ENCODE results near the gene HSBP1L1.
A peak's percentile ranks its signal among the peaks of the same experiment; 100 is the strongest.
"Not testable (repeated sequence)": the region's sequence is repeated elsewhere in the genome, so short reads cannot be mapped to it uniquely, and the experiment has no call there.

Gene HSBP1L1

DNA sequence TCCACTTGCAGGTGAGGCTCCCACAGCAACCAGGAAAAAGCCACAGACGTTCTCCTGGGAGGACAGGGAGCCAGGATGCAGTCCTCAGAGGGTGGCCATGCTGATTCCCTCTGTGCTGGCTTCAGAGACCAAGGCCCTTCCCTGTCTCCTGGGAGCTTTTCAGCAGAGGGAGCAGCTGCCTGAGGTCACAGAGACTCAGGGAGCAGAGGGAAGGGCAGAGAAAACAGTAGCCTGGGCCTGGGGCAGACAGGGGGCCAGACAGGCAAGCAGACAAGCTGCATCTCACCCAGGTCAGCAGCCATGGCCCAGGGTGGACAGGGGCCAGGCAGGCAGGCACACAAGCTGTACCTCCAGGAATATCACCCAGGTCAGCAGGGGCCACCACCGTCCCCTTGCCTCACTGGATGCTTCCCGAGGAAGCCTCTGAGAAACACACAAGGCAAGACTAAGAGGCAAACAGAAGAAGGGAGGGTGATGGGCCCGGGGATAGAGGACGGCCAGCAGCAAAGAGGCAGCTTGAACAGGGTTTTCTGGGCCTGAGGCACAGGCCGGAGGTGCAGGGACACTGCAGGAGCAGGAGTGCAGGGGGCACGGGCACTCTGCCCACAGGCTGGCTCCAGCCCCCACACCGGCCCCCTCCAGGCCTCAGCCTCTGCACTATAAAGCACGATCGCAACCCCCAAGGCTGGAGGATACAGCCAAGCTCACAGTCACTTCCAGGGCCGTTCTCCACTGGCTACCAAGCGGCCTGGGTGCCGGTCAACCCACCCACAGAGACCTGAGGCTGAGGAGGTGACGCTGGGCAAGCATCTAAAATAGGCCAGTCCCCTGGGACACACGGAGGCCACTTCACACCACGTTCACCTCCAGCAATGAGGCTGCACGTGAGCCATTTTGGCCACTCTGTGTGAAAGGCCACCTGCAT is 19.1 kb upstream of the HSBP1L1 start:
- no peak for DNase-seq (ENCODE audit: low spot score)

DNA sequence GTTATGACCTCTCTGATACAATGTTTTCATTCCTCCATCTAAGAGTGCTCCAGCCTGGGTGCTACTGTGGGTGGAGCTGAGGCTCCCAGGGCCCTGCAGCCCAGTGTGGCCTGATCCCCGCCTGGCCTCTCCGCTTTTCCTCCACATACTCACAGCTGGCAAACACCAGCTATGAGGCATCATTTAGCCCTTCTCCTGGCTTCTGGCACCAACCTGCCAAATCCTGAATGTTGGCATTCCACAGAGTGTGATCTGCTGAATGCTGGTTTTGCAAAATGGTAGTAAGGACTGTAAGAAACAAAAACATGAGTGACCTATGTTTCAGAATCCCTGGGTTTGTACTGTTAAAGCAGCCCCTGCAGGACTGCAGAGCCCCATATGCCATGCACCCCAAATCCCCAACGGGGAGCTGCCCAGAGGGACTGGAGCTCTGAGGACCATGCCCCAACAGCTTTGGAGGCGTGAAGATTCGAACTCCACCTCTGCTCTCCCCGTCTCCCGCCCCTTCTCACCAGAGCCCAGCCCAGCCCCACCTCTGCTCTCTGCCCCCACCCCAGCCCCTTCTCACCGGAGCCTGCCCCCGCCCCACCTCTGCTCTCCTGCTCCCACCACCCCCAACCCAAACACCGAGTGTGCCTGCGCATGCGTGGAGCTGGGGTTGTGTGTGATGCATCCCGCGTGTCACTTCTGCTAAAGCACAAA is 17.2 kb upstream of the HSBP1L1 start:
- DNase-seq (ENCODE audit: low spot score): peak; percentile 42

DNA sequence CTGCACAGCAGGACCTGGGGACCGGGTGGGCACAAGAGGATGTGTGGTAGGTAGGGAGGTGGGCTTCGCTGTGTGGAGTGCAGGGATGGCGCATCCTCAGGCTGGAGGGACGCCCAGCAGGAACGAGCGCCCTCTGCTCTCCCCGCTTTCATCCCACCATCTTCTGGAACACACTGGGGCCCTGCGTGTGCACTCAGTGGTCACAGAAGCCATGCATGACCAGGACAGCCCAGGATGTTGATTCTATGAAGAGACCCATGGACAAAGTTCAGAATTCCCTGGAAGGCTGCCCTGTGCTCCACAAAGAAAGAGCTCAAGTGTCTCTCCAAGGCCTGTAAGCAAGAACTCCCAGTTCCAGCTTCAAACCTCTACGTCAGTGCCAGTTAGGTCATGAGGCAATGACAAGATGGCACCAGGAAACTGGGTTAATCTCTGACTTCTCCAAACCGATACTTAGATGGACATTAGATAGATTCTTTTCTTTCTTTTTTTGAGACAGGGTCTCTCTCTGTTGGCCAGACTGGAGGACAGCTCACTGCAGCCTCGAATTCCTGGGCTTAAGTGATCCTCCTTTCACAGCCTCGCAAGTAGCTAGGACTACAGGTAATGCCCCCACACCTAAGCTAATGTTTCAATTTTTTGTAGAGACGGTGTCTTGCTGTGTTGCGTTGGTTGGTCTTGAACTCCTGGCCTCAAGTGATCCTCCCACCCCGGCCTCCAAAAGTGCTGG is 16.4 kb upstream of the HSBP1L1 start:
- no peak for DNase-seq (ENCODE audit: low spot score)

DNA sequence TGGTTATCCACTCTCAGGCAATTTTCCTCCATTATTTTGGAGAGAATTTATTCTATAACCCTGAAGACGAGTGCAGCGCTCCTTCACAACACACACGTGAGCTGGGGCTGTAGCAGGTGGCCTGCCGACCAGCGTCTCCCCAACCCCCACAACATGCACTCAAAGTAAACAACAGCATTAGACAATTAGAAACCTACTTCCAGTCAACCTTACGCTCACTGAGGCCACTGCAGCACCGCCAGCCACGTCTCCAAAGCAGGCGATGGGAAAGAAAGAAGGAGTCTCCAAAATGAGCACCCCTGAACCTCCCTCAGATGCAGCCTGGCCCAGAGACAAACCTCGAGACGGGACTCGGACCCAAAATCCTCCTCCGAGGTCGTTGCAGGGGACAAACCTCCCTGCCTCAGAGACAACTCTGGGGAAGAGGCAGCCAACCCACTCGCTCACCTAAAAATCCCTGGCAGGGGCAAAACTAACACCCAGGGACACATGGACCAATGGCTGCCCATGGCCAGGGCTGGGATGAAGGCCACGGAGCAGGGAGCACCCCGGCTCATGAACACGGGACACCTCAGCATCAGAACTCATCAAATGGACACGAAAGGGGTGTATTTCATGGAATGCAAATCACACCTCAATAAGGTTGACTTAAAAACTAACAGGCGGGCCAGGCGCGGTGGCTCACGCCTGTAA is 15.6 kb upstream of the HSBP1L1 start:
- no peak for DNase-seq (ENCODE audit: low spot score)

GRCh38 chr18:79949697-79950487 is 14.6 kb upstream of the HSBP1L1 start:
- DNase-seq (ENCODE audit: low spot score): no peak

DNA sequence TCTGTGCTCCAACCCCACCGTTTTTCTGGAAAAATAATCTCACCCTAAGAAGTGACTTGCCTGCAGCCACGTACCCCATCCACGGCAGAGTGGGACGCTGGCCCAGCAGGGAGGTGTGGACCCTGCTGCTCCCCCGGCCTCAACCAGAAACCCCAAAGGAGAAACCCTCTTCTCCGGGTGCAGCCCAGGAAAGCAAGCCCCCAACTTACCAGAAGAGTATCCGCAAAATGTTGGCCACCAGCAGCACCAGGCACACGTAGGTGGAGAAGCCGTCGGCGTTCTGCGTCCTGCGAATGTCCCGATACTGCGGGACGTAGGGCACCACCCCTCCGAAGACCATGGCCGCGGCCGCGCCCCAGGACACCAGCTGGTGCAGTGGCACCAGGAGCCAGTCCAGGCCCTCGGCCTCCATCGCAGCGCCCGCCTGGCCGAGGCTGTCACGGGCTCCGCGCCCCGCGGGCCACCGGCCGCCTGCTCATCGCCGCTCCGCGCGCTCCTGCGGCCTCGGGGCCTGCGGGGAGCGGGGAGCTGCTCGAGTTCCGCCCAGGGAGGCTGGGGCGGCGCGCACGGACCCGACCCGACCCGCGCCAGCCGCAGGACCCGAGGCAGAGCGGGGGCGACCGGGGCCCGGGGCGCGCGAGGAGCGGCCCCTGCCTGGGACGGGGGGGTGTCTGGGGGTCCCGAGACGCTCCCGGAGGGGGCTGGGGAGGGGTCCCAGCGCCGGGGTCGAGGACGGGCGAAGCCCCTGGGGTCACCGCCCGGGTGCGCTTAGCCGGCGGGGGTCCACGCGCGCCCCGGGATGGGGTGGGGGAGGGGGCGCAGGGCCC is 13.7 kb upstream of the HSBP1L1 start:
- DNase-seq (ENCODE audit: low spot score): peak; percentile 71

- peak; percentile 98 for DNase-seq (ENCODE audit: low spot score)
These were observed 12.6 kb upstream of the HSBP1L1 start, which contains the start of gene SLC66A2 for GRCh38 chr18:79951545-79952455. Gene SLC66A2 (minus strand): TSS chr18:79951653. CDS start chr18:79950926, 727 bp downstream.

DNA sequence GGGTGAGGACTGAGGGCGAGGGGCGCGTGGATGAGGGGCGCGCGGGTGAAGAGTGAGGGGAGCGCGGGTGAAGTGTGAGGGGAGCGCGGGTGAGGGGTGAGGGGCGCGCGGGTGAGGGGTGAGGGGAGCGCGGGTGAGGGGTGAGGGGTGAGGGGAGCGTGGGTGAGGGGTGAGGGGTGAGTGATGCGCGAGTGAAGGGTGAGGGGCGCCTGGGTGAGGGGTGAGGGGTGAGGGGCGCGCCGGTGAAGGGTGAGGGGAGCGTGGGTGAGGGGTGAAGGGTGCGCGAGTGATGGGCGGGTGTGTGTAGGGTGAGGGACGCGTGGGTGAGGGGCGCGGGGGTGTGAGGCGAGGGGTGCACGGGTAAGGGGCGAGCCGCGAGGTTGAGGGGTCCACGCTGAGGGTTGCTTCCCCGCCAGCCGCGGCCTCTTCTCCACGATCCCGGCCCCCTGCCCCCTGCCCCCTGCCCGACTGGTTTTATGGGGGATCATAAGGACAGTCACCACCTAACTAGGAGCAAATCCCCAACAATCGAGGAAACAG is 11.9 kb upstream of the HSBP1L1 start:
- no peak for DNase-seq (ENCODE audit: low spot score)

GRCh38 chr18:79952996-79953559 is 11.4 kb upstream of the HSBP1L1 start:
- DNase-seq (ENCODE audit: low spot score): no peak

- DNase-seq (ENCODE audit: low spot score): no peak
These were observed 10.3 kb upstream of the HSBP1L1 start for GRCh38 chr18:79953971-79954651.

DNA sequence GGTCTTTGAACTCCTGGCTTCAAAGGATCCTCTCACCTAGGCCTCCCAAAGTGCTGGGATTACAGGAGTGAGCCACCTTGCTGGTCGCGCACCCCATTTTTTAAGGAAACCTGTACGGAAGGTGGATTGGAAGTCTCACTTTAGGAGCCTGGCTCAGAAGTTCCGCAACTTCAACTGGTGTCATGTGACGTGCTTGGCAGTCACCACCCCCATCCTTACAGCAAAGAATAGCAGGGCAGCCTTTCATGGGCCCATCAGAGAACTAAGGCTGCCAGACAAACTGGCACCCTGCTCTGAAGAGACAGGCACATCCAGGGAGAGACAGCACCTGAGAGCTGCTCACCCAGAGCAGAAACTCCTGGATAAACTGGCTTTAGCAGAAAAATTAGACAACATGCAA is 9.7 kb upstream of the HSBP1L1 start:
- DNase-seq (ENCODE audit: low spot score): no peak

- DNase-seq (ENCODE audit: low spot score): no peak
These were observed 9.0 kb upstream of the HSBP1L1 start for GRCh38 chr18:79955302-79956075.

GRCh38 chr18:79956276-79956675 is 8.2 kb upstream of the HSBP1L1 start:
- DNase-seq (ENCODE audit: low spot score): no peak

DNA sequence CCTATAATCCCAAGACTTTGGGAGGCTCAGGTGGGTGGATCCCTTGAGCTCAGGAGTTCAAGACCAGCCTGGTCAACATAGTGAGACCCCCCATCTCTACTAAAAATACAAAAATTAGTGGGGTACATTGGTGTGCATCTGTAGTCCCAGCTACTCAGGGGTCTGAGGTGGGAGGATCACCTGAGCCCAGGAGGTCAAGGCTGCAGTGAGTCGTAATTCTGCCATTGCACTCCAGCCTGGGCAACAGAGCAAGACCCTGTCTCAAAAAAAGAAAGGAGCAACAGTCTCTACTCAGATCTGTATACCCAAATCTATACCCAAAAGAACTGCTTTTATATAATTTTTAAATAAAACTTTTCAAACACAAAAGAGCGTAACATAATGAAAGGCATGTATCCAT is 5.5 kb upstream of the HSBP1L1 start:
- no peak for DNase-seq (ENCODE audit: low spot score)

DNA sequence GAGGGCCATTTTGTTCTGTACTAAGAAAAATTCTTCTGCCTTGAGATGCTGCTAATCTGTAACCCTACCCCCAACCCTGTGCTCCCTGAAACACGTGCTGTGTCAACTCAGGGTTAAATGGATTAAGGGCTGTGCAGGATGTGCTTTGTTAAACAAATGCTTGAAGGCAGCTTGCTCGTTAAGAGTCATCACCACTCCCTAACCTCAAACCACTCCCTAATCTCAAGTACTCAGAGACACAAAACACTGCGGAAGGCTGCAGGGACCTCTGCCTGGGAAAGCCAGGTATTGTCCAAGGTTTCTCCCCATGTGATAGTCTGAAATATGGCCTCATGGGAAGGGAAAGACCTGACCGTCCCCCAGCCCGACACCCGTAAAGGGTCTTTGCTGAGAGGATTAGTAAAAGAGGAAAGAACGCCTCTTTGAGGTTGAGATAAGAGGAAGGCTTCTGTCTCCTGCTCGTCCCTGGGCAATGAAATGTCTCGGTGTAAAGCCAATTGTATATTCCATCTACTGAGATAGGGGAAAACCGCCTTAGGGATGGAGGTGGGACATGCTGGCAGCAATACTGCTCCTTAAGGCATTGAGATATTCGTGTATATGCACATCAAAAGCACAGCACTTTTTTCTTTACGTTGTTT is 4.2 kb upstream of the HSBP1L1 start:
- DNase-seq (ENCODE audit: low spot score): not testable (repeated sequence)

DNA sequence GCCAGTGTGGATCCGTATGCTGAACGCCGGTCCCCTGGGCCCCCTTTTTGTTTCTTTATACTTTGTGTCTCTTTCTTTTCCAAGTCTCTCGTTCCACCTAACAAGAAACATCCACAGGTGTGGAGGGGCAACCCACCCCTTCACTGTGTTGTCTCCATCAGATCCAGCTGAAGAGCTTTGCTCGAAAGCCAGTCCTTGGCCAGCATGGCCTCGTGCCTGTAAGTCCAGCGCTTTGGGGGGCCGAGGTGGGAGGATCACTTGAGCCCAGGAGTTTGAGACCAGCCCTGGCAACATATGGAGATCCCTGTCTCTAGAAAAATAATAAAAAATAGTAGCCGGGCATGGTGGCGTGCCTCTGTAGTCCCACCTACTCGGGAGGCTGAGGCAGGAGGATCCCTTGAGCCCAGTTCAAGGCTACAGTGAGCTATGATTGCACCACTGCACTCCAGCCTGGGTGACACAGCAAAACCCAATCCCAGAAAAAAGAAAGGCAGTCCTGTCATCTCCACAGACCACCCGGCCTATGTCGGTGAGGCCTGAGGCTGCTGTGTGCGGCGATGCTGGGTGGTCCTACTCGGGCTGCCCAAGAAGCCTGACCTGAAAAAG is 3.4 kb upstream of the HSBP1L1 start:
- no peak for DNase-seq (ENCODE audit: low spot score)

Measured in AG20443 (cell line).